ENCODE data around the gene TRAK2.

TRAK2 gene

GRCh38 chr2:201363857-201364560, 87.2 kb downstream of the TRAK2 start:
- no peak overlapping the region for H3K4me3 ChIP-seq (ENCODE audit: low read depth, low read length)

- no peak overlapping the region for H3K4me3 ChIP-seq (ENCODE audit: low read depth, low read length)
Observed at GRCh38 chr2:201362396-201362795, 88.9 kb downstream of the TRAK2 start.

- no peak overlapping the region for H3K4me3 ChIP-seq (ENCODE audit: low read depth, low read length)
Observed at GRCh38 chr2:201361078-201361733, 90.1 kb downstream of the TRAK2 start.

- no peak overlapping the region for H3K4me3 ChIP-seq (ENCODE audit: low read depth, low read length)
Observed at GRCh38 chr2:201360256-201360655, 91.0 kb downstream of the TRAK2 start.

GRCh38 chr2:201358684-201359083, 92.6 kb downstream of the TRAK2 start:
- no peak overlapping the region for H3K4me3 ChIP-seq (ENCODE audit: low read depth, low read length)

- no peak within 1 kb of the TSS for H3K4me3 ChIP-seq (ENCODE audit: low read depth, low read length)
Observed at GRCh38 chr2:201357221-201357620, 94.0 kb downstream of the TRAK2 start, which contains the start of gene FLACC1. Gene FLACC1 (minus strand): TSS chr2:201357345. CDS start chr2:201351404, 5,941 bp downstream.

- no peak overlapping the region for H3K4me3 ChIP-seq (ENCODE audit: low read depth, low read length)
Observed at GRCh38 chr2:201353116-201353515, 98.1 kb downstream of the TRAK2 start.

- H3K4me3 ChIP-seq (ENCODE audit: low read depth, low read length): no peak overlapping the region
Observed at GRCh38 chr2:201350879-201351278, 100.4 kb downstream of the TRAK2 start.

GRCh38 chr2:201349601-201350000, 101.7 kb downstream of the TRAK2 start:
- no peak overlapping the region for H3K4me3 ChIP-seq (ENCODE audit: low read depth, low read length)

GRCh38 chr2:201348758-201349157, 102.5 kb downstream of the TRAK2 start:
- H3K4me3 ChIP-seq (ENCODE audit: low read depth, low read length): no peak overlapping the region

GRCh38 chr2:201347138-201347537, 104.1 kb downstream of the TRAK2 start:
- no peak overlapping the region for H3K4me3 ChIP-seq (ENCODE audit: low read depth, low read length)

- no peak overlapping the region for H3K4me3 ChIP-seq (ENCODE audit: low read depth, low read length)
Observed at GRCh38 chr2:201345625-201346213, 105.5 kb downstream of the TRAK2 start.

GRCh38 chr2:201344663-201345366, 106.4 kb downstream of the TRAK2 start:
- H3K4me3 ChIP-seq (ENCODE audit: low read depth, low read length): no peak overlapping the region

- H3K4me3 ChIP-seq (ENCODE audit: low read depth, low read length): no peak overlapping the region
Observed at GRCh38 chr2:201343559-201343958, 107.7 kb downstream of the TRAK2 start.

- no peak overlapping the region for H3K4me3 ChIP-seq (ENCODE audit: low read depth, low read length)
Observed at GRCh38 chr2:201342923-201343322, 108.3 kb downstream of the TRAK2 start.

GRCh38 chr2:201329409-201329808, 121.8 kb downstream of the TRAK2 start:
- H3K4me3 ChIP-seq (ENCODE audit: low read depth, low read length): no peak overlapping the region

GRCh38 chr2:201327678-201328077, 123.6 kb downstream of the TRAK2 start:
- H3K4me3 ChIP-seq (ENCODE audit: low read depth, low read length): no peak overlapping the region

Measured in iPS-11a (cell line).